Right renal pelvis (tissue), 4 donors: ENCODE data around the gene NOXA1. TPM values are rescaled to one million over a fixed set of nuclear protein-coding genes. Genes with fewer than 3 reads are reported as not detected.
"Not testable (repeated sequence)": the region's sequence is repeated elsewhere in the genome, so short reads cannot be mapped to it uniquely, and the experiment has no call there.

Experiments
- DNase-seq, 4 donors: peaks; one replicate each; pipeline ENCODE4 v3.0.0-alpha.2; 2013; ENCODE audit warnings: low read depth in 4 of 4, low spot score in 3 of 4, missing footprints in 1 of 4
- polyA plus RNA-seq, 4 donors: library from polyadenylated mRNA; unstranded; fragments of 120-200 nt; gene quantifications; one replicate each; pipeline ENCODE4 v1.2.1, GENCODE V29; 2013; ENCODE audit not compliant: insufficient read length in 4 of 4

NOXA1 gene
- polyA plus RNA-seq, 4 donors = 5.7 to 10.1 (median 6.2) TPM

GRCh38 chr9:137462986-137463930, 40.1 kb downstream of the NOXA1 start:
- no peak for DNase-seq

- DNase-seq = no peak
These were observed 40.7 kb downstream of the NOXA1 start for GRCh38 chr9:137463931-137464290.

- DNase-seq = no peak
These were observed 41.3 kb downstream of the NOXA1 start for GRCh38 chr9:137464291-137464999.

- no peak for DNase-seq
These were observed 42.0 kb downstream of the NOXA1 start for GRCh38 chr9:137465000-137465719.

GRCh38 chr9:137465720-137466388, 42.7 kb downstream of the NOXA1 start:
- DNase-seq = no peak

- DNase-seq = not testable (repeated sequence)
These were observed 43.3 kb downstream of the NOXA1 start for GRCh38 chr9:137466389-137467085.

- no peak for DNase-seq
These were observed 44.0 kb downstream of the NOXA1 start for GRCh38 chr9:137467161-137467581.

GRCh38 chr9:137467896-137468295, 44.7 kb downstream of the NOXA1 start:
- no peak for DNase-seq

- no peak for DNase-seq
These were observed 47.6 kb downstream of the NOXA1 start for GRCh38 chr9:137470785-137471184.

GRCh38 chr9:137474271-137474670, 51.1 kb downstream of the NOXA1 start:
- DNase-seq = no peak

GRCh38 chr9:137475666-137476065, 52.5 kb downstream of the NOXA1 start:
- DNase-seq = no peak

- no peak for DNase-seq
These were observed 53.7 kb downstream of the NOXA1 start for GRCh38 chr9:137476856-137477255.

- DNase-seq = no peak
These were observed 54.8 kb downstream of the NOXA1 start for GRCh38 chr9:137477778-137478612.

- DNase-seq = no peak
These were observed 55.4 kb downstream of the NOXA1 start for GRCh38 chr9:137478613-137478961.

GRCh38 chr9:137478962-137479861, 56.0 kb downstream of the NOXA1 start:
- DNase-seq = no peak

- DNase-seq = no peak
These were observed 56.9 kb downstream of the NOXA1 start for GRCh38 chr9:137479892-137480685.
